Measurements from ENCODE around the gene PRTFDC1. TPM values are rescaled to one million over a fixed set of nuclear protein-coding genes. Genes with fewer than 3 reads are reported as not detected.

Gene PRTFDC1
- total RNA-seq, 3 donors from 2014 or later (not counting 1 experiment from before 2014, with no cell fraction given), result 1.2 to 1.9 (median 1.4) TPM

DNA sequence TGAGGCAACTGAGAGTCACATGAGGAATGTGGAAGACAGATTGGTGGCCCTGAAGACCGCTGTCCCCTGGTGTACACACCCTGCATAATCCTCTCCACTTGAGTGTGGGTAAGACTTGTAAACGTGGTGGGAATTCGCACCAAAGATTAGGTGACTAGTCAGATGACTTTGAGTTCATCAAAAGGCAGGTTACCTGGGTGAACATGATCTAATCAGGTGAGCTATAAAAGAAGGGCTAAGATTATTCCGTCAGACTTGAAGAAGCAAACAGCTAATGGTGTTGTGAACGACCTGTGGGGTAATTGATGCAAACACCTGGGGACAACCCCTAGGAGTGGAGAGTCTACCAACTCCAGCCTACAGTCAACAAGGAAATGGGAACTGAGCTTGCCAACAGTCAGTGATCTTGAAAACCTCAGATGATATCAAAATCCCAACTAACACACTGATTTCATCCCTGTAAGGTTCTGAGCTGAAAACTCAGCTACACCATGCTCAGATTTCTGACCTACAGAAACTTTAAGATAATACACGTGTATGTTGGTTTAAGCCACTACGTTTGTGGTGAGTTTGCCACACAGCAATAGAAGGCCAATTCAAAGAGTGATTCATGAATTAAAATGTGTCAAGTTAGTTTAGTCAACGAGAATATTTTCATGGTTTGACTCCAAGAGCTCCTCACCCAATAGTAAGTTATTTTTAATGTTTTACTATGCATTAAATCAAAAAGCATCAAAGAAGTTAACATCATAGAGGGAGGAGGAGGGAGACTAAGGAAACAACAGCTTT is 16.7 kb downstream of the PRTFDC1 start:
- H3K27me3 Mint-ChIP-seq (ENCODE audit: low read depth in 2 of 2), result no peaks in the 10 kb centered on the region
- Histone ChIP-seq H3K4me1 (ENCODE audit: control insufficient read depth, insufficient read depth, low read length) (peaks cover 6% of the 10 kb centered on the region), H3K36me3 (ENCODE audit: control insufficient read depth, insufficient read depth, low read length) (no peaks in the 10 kb centered on the region), H3K4me3 (ENCODE audit: low read length) (no peak overlapping the region), H3K27me3 (ENCODE audit: control insufficient read depth, insufficient read depth, low read length) (no peaks in the 10 kb centered on the region), H3K9me3 (ENCODE audit: control insufficient read depth, insufficient read depth, low read length) (no peaks in the 10 kb centered on the region), H3K27ac (ENCODE audit: low read length) (no peak overlapping the region)
- H3K27ac Mint-ChIP-seq, result no peak overlapping the region
- no peaks in the 10 kb centered on the region for H3K36me3 Mint-ChIP-seq
- TF ChIP-seq, protein P1, sequence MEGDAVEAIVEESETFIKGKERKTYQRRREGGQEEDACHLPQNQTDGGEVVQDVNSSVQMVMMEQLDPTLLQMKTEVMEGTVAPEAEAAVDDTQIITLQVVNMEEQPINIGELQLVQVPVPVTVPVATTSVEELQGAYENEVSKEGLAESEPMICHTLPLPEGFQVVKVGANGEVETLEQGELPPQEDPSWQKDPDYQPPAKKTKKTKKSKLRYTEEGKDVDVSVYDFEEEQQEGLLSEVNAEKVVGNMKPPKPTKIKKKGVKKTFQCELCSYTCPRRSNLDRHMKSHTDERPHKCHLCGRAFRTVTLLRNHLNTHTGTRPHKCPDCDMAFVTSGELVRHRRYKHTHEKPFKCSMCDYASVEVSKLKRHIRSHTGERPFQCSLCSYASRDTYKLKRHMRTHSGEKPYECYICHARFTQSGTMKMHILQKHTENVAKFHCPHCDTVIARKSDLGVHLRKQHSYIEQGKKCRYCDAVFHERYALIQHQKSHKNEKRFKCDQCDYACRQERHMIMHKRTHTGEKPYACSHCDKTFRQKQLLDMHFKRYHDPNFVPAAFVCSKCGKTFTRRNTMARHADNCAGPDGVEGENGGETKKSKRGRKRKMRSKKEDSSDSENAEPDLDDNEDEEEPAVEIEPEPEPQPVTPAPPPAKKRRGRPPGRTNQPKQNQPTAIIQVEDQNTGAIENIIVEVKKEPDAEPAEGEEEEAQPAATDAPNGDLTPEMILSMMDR (IDR thresholded peaks at IDR 0.05), result no peak
- H3K9me3 Mint-ChIP-seq, result no peaks in the 10 kb centered on the region
- intact Hi-C loops (cut with micrococcal nuclease), result no loop called here
- no peak overlapping the region for H3K4me3 Mint-ChIP-seq
- no peak for ATAC-seq
- H3K4me1 Mint-ChIP-seq, result peaks cover 8 to 14% of the 10 kb centered on the region in 2 donors
- 72% methylated on average over 7 of the region's 8 CpGs for WGBS (ENCODE audit: insufficient coverage)
- no peak for DNase-seq

DNA sequence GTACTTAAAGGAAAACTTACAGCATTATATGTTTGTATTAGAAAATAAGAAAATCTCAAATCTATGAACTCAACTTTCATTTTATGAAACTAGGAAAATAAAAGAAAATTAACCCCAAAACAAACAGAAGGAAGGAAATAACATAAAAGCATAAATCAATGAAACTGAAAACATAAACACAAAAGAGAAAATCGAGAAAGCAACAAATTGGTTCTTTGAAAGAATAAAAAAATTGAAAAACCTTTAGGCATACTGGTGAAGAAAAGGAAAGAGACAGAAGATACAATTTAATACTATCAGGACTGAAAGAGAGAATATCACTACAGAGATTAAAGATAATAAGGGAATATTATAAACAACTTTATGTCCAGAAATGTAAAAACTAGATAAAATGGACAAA is 21.2 kb downstream of the PRTFDC1 start:
- no CpG with 5 or more reads among the region's 1 CpG for WGBS (ENCODE audit: insufficient coverage)
- Mint-ChIP-seq H3K9me3 (no peaks in the 10 kb centered on the region), H3K4me1 (peaks cover 0 to 20% of the 10 kb centered on the region in 2 donors), H3K27me3 (ENCODE audit: low read depth in 2 of 2) (no peaks in the 10 kb centered on the region), H3K36me3 (no peaks in the 10 kb centered on the region), H3K27ac (no peak overlapping the region), H3K4me3 (no peak overlapping the region)
- no peaks in the 10 kb centered on the region for H3K36me3 ChIP-seq (ENCODE audit: control insufficient read depth, insufficient read depth, low read length)
- DNase-seq, result no peak
- peaks cover 19% of the 10 kb centered on the region for H3K4me1 ChIP-seq (ENCODE audit: control insufficient read depth, insufficient read depth, low read length)
- no peak overlapping the region for H3K27ac ChIP-seq (ENCODE audit: low read length)
- no peaks in the 10 kb centered on the region for H3K9me3 ChIP-seq (ENCODE audit: control insufficient read depth, insufficient read depth, low read length)
- H3K27me3 ChIP-seq (ENCODE audit: control insufficient read depth, insufficient read depth, low read length), result no peaks in the 10 kb centered on the region
- no peak overlapping the region for H3K4me3 ChIP-seq (ENCODE audit: low read length)
- no peak for ATAC-seq
- intact Hi-C loops (cut with micrococcal nuclease), result no loop called here
- TF ChIP-seq, protein P1 (IDR thresholded peaks at IDR 0.05), result no peak

DNA sequence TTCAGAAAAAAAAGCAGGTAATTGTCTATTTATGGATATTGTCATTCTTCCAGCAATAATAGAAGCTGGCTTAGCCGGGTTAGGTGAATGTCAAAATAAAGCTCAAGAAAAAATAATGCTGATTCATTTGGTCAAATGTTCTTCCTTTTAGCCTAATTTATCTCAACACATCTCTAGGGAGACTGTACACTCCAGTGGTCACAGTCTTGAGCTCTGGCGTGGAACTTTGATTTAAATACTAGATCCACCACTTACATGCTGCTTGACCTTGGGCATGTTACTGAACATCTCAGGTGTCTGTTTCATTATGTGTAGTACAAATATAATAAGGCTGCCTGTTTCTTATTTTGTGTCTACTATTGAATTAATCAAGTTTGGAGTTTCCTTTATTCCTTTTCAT is 22.0 kb downstream of the PRTFDC1 start:
- Histone ChIP-seq H3K27ac (ENCODE audit: low read length) (no peak overlapping the region), H3K4me1 (ENCODE audit: control insufficient read depth, insufficient read depth, low read length) (peaks cover 18% of the 10 kb centered on the region), H3K27me3 (ENCODE audit: control insufficient read depth, insufficient read depth, low read length) (no peaks in the 10 kb centered on the region), H3K4me3 (ENCODE audit: low read length) (no peak overlapping the region), H3K36me3 (ENCODE audit: control insufficient read depth, insufficient read depth, low read length) (no peaks in the 10 kb centered on the region), H3K9me3 (ENCODE audit: control insufficient read depth, insufficient read depth, low read length) (no peaks in the 10 kb centered on the region)
- DNase-seq (no peak), ATAC-seq (no peak)
- intact Hi-C loops (cut with micrococcal nuclease), result no loop called here
- TF ChIP-seq, protein P1 (IDR thresholded peaks at IDR 0.05), result no peak
- whole genome bisulfite sequencing (ENCODE audit: insufficient coverage), result 85% methylated on average over 2 of the region's 2 CpGs
- Mint-ChIP-seq H3K4me1 (peaks cover 0 to 20% of the 10 kb centered on the region in 2 donors), H3K9me3 (no peaks in the 10 kb centered on the region), H3K27ac (no peak overlapping the region), H3K4me3 (no peak overlapping the region), H3K27me3 (ENCODE audit: low read depth in 2 of 2) (no peaks in the 10 kb centered on the region), H3K36me3 (no peaks in the 10 kb centered on the region)

DNA sequence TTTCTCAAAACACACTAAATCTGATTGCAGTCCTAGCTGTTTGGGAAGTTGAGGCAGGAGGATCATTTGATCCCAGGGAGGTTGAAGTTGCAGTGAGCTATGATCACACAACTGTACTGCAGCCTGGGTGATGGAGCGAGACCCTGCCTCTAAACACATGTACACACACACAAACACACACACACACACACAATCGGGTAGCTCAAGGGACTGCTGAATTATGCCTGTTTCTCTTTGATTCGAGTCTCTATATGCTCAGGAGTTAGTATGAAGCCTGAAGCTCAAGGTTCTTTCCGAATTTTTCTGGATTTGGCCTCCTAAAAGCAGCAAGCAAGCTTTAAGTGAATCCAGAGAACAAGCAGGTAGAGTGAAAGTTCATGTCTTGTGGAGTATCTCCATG is 22.5 kb downstream of the PRTFDC1 start:
- H3K9me3 ChIP-seq (ENCODE audit: control insufficient read depth, insufficient read depth, low read length), result no peaks in the 10 kb centered on the region
- Mint-ChIP-seq H3K4me1 (peaks cover 0 to 15% of the 10 kb centered on the region in 2 donors), H3K4me3 (no peak overlapping the region), H3K9me3 (no peaks in the 10 kb centered on the region), H3K27ac (no peak overlapping the region), H3K36me3 (no peaks in the 10 kb centered on the region), H3K27me3 (ENCODE audit: low read depth in 2 of 2) (no peaks in the 10 kb centered on the region)
- H3K4me3 ChIP-seq (ENCODE audit: low read length), result no peak overlapping the region
- TF ChIP-seq, protein P1 (IDR thresholded peaks at IDR 0.05), result no peak
- intact Hi-C loops (cut with micrococcal nuclease), result no loop called here
- 94% methylated on average over 4 of the region's 4 CpGs for WGBS (ENCODE audit: insufficient coverage)
- DNase-seq, result no peak
- H3K27ac ChIP-seq (ENCODE audit: low read length), result no peak overlapping the region
- H3K27me3 ChIP-seq (ENCODE audit: control insufficient read depth, insufficient read depth, low read length), result no peaks in the 10 kb centered on the region
- peaks cover 18% of the 10 kb centered on the region for H3K4me1 ChIP-seq (ENCODE audit: control insufficient read depth, insufficient read depth, low read length)
- H3K36me3 ChIP-seq (ENCODE audit: control insufficient read depth, insufficient read depth, low read length), result no peaks in the 10 kb centered on the region
- ATAC-seq, result no peak

Measured in natural killer cell (primary cell).